Endothelial cell of umbilical vein (primary cell): ENCODE data around the gene MYH9. TPM values are rescaled to one million over a fixed set of nuclear protein-coding genes. Genes with fewer than 3 reads are reported as not detected.

Experiments
- BruUV-seq: library from RNA; stranded (reverse); fragments of 400-500 nt; replicated peaks from 2 replicates; lab custom pipeline; 2021; lab: Mats Ljungman, UMichigan
- CTCF ChIA-PET: fragments of 300-600, 350-600 bp; sonication (Branson Sonifier 250); formaldehyde crosslinking; loops from one replicate; lab custom pipeline; 2021; ENCODE audit warnings: antibody characterized with exemption, inconsistent platforms; lab: Charles Lee
- POLR2A ChIA-PET: fragments of 300-600, 350-600 bp; sonication (Branson Sonifier 250); formaldehyde crosslinking; loops from one replicate; lab custom pipeline; 2021; ENCODE audit warnings: antibody characterized with exemption, inconsistent platforms; lab: Charles Lee
- DNase-seq: peaks from one replicate; pipeline ENCODE4 v3.0.0-alpha.2; 2011; ENCODE audit warnings: low read depth, low spot score
- FAIRE-seq: peaks from 2 replicates; lab custom pipeline; 2011; peaks lifted over from hg19 to GRCh38; lab: Jason Lieb, UNC
- H2AFZ ChIP-seq: 2 replicates; pipeline ENCODE4 v1.6.0; 2012; ENCODE audit warnings: low read depth, low read length, control low read depth, inconsistent platforms
- H3K27ac ChIP-seq: 2 replicates; pipeline ENCODE4 v1.5.1; 2011; ENCODE audit warnings: low read depth, mild to moderate bottlenecking, control low read depth, low read length, moderate library complexity; ENCODE audit not compliant: insufficient read depth
- H3K27me3 ChIP-seq, 2 experiments: 2 replicates each; pipeline versions ENCODE4 v1.6.0 to v1.6.1; 2011; ENCODE audit warnings: low read length in 2 of 2, mixed read lengths in 1 of 2; ENCODE audit not compliant: control insufficient read depth in 2 of 2, insufficient read depth in 2 of 2
- H3K36me3 ChIP-seq, 2 experiments: 2 replicates in 1 of 2; 3 replicates in 1 of 2; pipeline ENCODE4 v1.5.1; 2011; ENCODE audit warnings: low read length in 2 of 2, mild to moderate bottlenecking in 1 of 2, moderate library complexity in 1 of 2; ENCODE audit not compliant: control insufficient read depth in 2 of 2, insufficient read depth in 2 of 2; ENCODE audit errors: extremely low read depth in 1 of 2
- H3K4me1 ChIP-seq: 3 replicates; pipeline ENCODE4 v1.5.1; 2011; ENCODE audit warnings: mild to moderate bottlenecking, low read length; ENCODE audit not compliant: control insufficient read depth, insufficient read depth; ENCODE audit errors: extremely low read depth
- H3K4me2 ChIP-seq: 2 replicates; pipeline ENCODE4 v1.6.1; 2011; ENCODE audit warnings: low read length, control low read depth, mixed read lengths; ENCODE audit not compliant: insufficient read depth
- H3K4me3 ChIP-seq, 3 experiments: fragments of 200-600 bp in 1 of 3; sonication (generic), shearing (Covaris generic) in 1 of 3; replicated peaks in 1 of 3; 2 replicates each; pipeline ENCODE4 v1.5.1; 2011 to 2016; ENCODE audit warnings: control low read depth in 3 of 3, low read length in 3 of 3, mild to moderate bottlenecking in 2 of 3, inconsistent platforms in 1 of 3, low read depth in 1 of 3, moderate library complexity in 1 of 3; ENCODE audit not compliant: insufficient read depth in 1 of 3
- H3K79me2 ChIP-seq: 2 replicates; pipeline ENCODE4 v1.6.0; 2012; ENCODE audit warnings: low read length, inconsistent platforms; ENCODE audit not compliant: control insufficient read depth, insufficient read depth
- H3K9ac ChIP-seq: replicated peaks from 2 replicates; pipeline ENCODE3; 2011; ENCODE audit warnings: low read length, control low read depth; ENCODE audit not compliant: insufficient read depth; ENCODE audit errors: extremely low read depth
- H3K9me1 ChIP-seq: replicated peaks from 3 replicates; pipeline ENCODE4 v1.6.0; 2011; ENCODE audit warnings: mild to moderate bottlenecking, low read length; ENCODE audit not compliant: control insufficient read depth, insufficient read depth; ENCODE audit errors: extremely low read depth
- H3K9me3 ChIP-seq: replicated peaks from 2 replicates; pipeline ENCODE4 v1.5.1; 2012; ENCODE audit warnings: low read length, inconsistent platforms; ENCODE audit not compliant: control insufficient read depth, insufficient read depth
- H4K20me1 ChIP-seq: replicated peaks from 2 replicates; pipeline ENCODE3; 2011; ENCODE audit warnings: mild to moderate bottlenecking, low read length; ENCODE audit not compliant: control insufficient read depth, insufficient read depth; ENCODE audit errors: extremely low read depth
- CTCF ChIP-seq, 2 donors: IDR thresholded peaks; 1 replicate in 1 of 2; 2 replicates in 1 of 2; pipeline ENCODE4 v1.5.1; 2011; ENCODE audit warnings: low read length in 2 of 2, mild to moderate bottlenecking in 2 of 2, moderate library complexity in 2 of 2, control low read depth in 1 of 2, inconsistent platforms in 1 of 2, low read depth in 1 of 2; ENCODE audit not compliant: insufficient read depth in 1 of 2; ENCODE audit errors: extremely low read depth in 1 of 2
- EZH2 ChIP-seq: IDR thresholded peaks from 2 replicates; pipeline ENCODE4 v1.6.1; 2012; ENCODE audit warnings: borderline replicate concordance, low read depth, mild to moderate bottlenecking, moderate library complexity, low read length, inconsistent platforms; ENCODE audit not compliant: severe bottlenecking
- FOS ChIP-seq: IDR thresholded peaks from 2 replicates; pipeline ENCODE4 v1.6.1; 2011; ENCODE audit warnings: mild to moderate bottlenecking, low read length, moderate library complexity, borderline replicate concordance; ENCODE audit not compliant: insufficient read depth
- GATA2 ChIP-seq: IDR thresholded peaks from 2 replicates; pipeline ENCODE4 v1.7.0; 2011; ENCODE audit warnings: low read depth, mild to moderate bottlenecking, moderate library complexity, mixed read lengths, low read length; ENCODE audit not compliant: insufficient read length, insufficient read depth
- JUN ChIP-seq: IDR thresholded peaks from 2 replicates; pipeline ENCODE4 v1.6.1; 2011; ENCODE audit warnings: borderline replicate concordance, low read depth; ENCODE audit not compliant: insufficient read length, insufficient read depth
- MAX ChIP-seq: IDR thresholded peaks from 2 replicates; pipeline ENCODE4 v1.6.1; 2011; ENCODE audit not compliant: insufficient read depth, insufficient read length
- MYC ChIP-seq: IDR thresholded peaks from one replicate; pipeline ENCODE4 v1.6.1; 2011; ENCODE audit warnings: mild to moderate bottlenecking, low read depth, low read length
- POLR2A ChIP-seq: IDR thresholded peaks from 2 replicates; pipeline ENCODE4 v1.6.1; 2012; ENCODE audit warnings: low read depth, mild to moderate bottlenecking, control low read depth, low read length
- POLR2AphosphoS5 ChIP-seq: IDR thresholded peaks from 2 replicates; pipeline ENCODE4 v1.6.1; 2012; ENCODE audit warnings: low read depth, mild to moderate bottlenecking, control low read depth, low read length, moderate library complexity; ENCODE audit not compliant: insufficient read depth
- dilution Hi-C: fragments of 300-500 bp; cut with MboI; formaldehyde crosslinking; loops from one replicate; pipeline ENCODE4 v1.15.0; 2019; ENCODE audit warnings: low sequenced_read_pairs; ENCODE audit not compliant: extremely low pct_ligation_motif_present
- intact Hi-C: fragments of 100-400 bp; cut with micrococcal nuclease; formaldehyde crosslinking; loops from one replicate; pipeline ENCODE4 v1.10.0; 2022
- polyA plus RNA-seq, 4 experiments: library from polyadenylated mRNA; depleted of rRNA in 3 of 4; stranded (reverse) in 3 of 4; unstranded in 1 of 4; fragments of >200 nt; gene quantifications; 2 replicates each; pipeline versions ENCODE4 v1.2.1 to v1.2.3, GENCODE V29; 2011 to 2012; ENCODE audit warnings: missing spikeins in 1 of 4
- total RNA-seq: library from RNA; stranded (reverse); gene quantifications from 2 replicates; pipeline ENCODE4 v1.2.3, GENCODE V29; 2021

MYH9 gene
- total and polyA plus RNA-seq, 2 donors (not counting 3 experiments of a cell fraction or from before 2014, with no cell fraction given), result 188 to 1,413 TPM

- H3K9me1 ChIP-seq, result no peaks in the 10 kb centered on the region
- TF ChIP-seq CTCF (IDR thresholded peaks at IDR 0.05; ENCODE audit: extremely low read depth in 1 of 2, insufficient read depth in 1 of 2, low read depth in 1 of 2, low read length in 2 of 2) (no peak), GATA2 (peak; percentile 19), MYC (no peak), FOS (peak; percentile 97), POLR2A (peak; percentile 70), MAX (no peak), EZH2 (no peak), POLR2AphosphoS5 (peak; percentile 92), JUN (peak; percentile 94)
- CTCF ChIA-PET, result interaction anchor here (0.7 to 2.8 kb wide), 13 partner anchors 10 to 121 kb away, joined by 3 to 19 read pairs (median 4); no protein-coding TSS in a partner anchor
- intact Hi-C loops (loop anchor here (1.0 to 5.0 kb wide), 3 partner anchors 13 to 102 kb away; no protein-coding TSS in a partner anchor), dilution Hi-C loops (no loop called here)
- H3K4me1 ChIP-seq, result peaks cover 92% of the 10 kb centered on the region
- peak overlapping the region; percentile 45 for H3K4me2 ChIP-seq
- no peaks in the 10 kb centered on the region for H3K9me3 ChIP-seq
- DNase-seq, result peak; percentile 94
- H3K4me3 ChIP-seq, result no peak overlapping the region
- BruUV-seq, result no TSS peak
- H3K9ac ChIP-seq, result peak overlapping the region; percentile 66
- H3K27ac ChIP-seq, result peak overlapping the region; percentile 88
- H3K27me3 ChIP-seq, result no peaks in the 10 kb centered on the region
- no peak overlapping the region for H2AFZ ChIP-seq
- H3K36me3 ChIP-seq, result peaks cover 7 to 10% of the 10 kb centered on the region in 2 experiments
- POLR2A ChIA-PET, result interaction anchor here (0.6 to 2.3 kb wide), 14 partner anchors 9 to 105 kb away, joined by 3 to 19 read pairs (median 3); partner anchors contain the start of gene MYH9
- H3K79me2 ChIP-seq, result peaks cover 96% of the 10 kb centered on the region
- peak; percentile 99 for FAIRE-seq
- H4K20me1 ChIP-seq, result peaks cover 4% of the 10 kb centered on the region
Measured at GRCh38 chr22:36365020-36365411, 22.8 kb downstream of the MYH9 start.
